GM12874 (cell line): ENCODE results near the gene PLA2G2C.
A peak's percentile ranks its signal among the peaks of the same experiment; 100 is the strongest.

ENCODE experiments used
- TF ChIP-seq, protein P1 (sequence below): IDR thresholded peaks from 2 replicates; pipeline ENCODE4 v1.5.1; 2011; ENCODE audit warnings: low read depth, mild to moderate bottlenecking, control low read depth, low read length, moderate library complexity; ENCODE audit not compliant: insufficient read depth

The PLA2G2C gene

GRCh38 chr1:20160034-20160433 lies 26.3 kb downstream of the PLA2G2C start:
- TF ChIP-seq, protein P1, sequence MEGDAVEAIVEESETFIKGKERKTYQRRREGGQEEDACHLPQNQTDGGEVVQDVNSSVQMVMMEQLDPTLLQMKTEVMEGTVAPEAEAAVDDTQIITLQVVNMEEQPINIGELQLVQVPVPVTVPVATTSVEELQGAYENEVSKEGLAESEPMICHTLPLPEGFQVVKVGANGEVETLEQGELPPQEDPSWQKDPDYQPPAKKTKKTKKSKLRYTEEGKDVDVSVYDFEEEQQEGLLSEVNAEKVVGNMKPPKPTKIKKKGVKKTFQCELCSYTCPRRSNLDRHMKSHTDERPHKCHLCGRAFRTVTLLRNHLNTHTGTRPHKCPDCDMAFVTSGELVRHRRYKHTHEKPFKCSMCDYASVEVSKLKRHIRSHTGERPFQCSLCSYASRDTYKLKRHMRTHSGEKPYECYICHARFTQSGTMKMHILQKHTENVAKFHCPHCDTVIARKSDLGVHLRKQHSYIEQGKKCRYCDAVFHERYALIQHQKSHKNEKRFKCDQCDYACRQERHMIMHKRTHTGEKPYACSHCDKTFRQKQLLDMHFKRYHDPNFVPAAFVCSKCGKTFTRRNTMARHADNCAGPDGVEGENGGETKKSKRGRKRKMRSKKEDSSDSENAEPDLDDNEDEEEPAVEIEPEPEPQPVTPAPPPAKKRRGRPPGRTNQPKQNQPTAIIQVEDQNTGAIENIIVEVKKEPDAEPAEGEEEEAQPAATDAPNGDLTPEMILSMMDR, result no peak

- TF ChIP-seq, protein P1, result no peak
Observed at GRCh38 chr1:20158358-20159070, 27.8 kb downstream of the PLA2G2C start.

- TF ChIP-seq, protein P1, result no peak
Observed at GRCh38 chr1:20154301-20154831, 32.0 kb downstream of the PLA2G2C start.

- TF ChIP-seq, protein P1, result no peak
Observed at GRCh38 chr1:20153000-20153418, 33.3 kb downstream of the PLA2G2C start.

DNA sequence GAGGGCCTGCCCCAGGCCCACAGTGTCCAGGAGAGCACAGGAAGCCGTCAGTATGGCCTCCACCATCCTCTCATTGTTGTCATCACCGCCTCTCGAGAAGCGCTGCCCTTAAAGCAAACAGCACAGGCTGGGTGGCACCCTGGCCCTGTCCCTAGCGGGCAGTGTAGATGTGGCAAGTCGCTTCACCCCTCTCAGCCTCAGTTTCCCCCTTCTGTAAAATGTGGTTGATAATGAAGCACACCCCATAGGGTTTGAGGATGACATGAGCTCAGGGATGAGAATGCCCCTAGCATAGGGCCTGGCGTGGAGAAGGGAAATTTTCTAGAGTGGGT lies 33.8 kb downstream of the PLA2G2C start:
- TF ChIP-seq, protein P1, result no peak

GRCh38 chr1:20151906-20152598 lies 34.3 kb downstream of the PLA2G2C start:
- TF ChIP-seq, protein P1, result peak; percentile 92

GRCh38 chr1:20150969-20151368 lies 35.3 kb downstream of the PLA2G2C start:
- TF ChIP-seq, protein P1, result no peak
